Smooth muscle cell (in vitro differentiated cells): ENCODE measurements around the gene HIPK3. TPM values are rescaled to one million over a fixed set of nuclear protein-coding genes. Genes with fewer than 3 reads are reported as not detected.
A peak's percentile ranks its signal among the peaks of the same experiment; 100 is the strongest.

Source experiments
- DNase-seq: peaks from one replicate; lab custom pipeline; 2025; ENCODE audit not compliant: unreplicated experiment; lab: John Stamatoyannopoulos, UW
- H2AFZ ChIP-seq: fragments of 200-600 bp; sonication (generic); 2 replicates; pipeline ENCODE4 v1.6.0; 2016; ENCODE audit warnings: antibody characterized with exemption, low read depth, mild to moderate bottlenecking
- H3F3A ChIP-seq: fragments of 200-600 bp; sonication (generic); 2 replicates; pipeline ENCODE4 v1.6.0; 2017; ENCODE audit warnings: antibody characterized with exemption, low read depth
- H3K27ac ChIP-seq: fragments of 200-600 bp; sonication (generic); 2 replicates; pipeline ENCODE4 v1.5.1; 2016; ENCODE audit warnings: low read depth, mild to moderate bottlenecking
- H3K27me3 ChIP-seq: fragments of 200-600 bp; sonication (generic); 2 replicates; pipeline ENCODE4 v1.6.1; 2016; ENCODE audit warnings: low read depth, mild to moderate bottlenecking
- H3K36me3 ChIP-seq: fragments of 200-600 bp; sonication (generic); 2 replicates; pipeline ENCODE4 v1.5.1; 2016; ENCODE audit warnings: low read depth
- H3K4me1 ChIP-seq: fragments of 200-600 bp; sonication (generic); 2 replicates; pipeline ENCODE4 v1.5.1; 2016; ENCODE audit warnings: low read depth
- H3K4me2 ChIP-seq: fragments of 200-600 bp; sonication (generic); 2 replicates; pipeline ENCODE4 v1.6.0; 2016; ENCODE audit warnings: mild to moderate bottlenecking
- H3K4me3 ChIP-seq: fragments of 200-600 bp; sonication (generic); 2 replicates; pipeline ENCODE4 v1.5.1; 2016; ENCODE audit warnings: mild to moderate bottlenecking
- H3K79me2 ChIP-seq: fragments of 200-600 bp; sonication (generic); 2 replicates; pipeline ENCODE4 v1.6.0; 2016; ENCODE audit warnings: low read depth, mild to moderate bottlenecking
- H3K9ac ChIP-seq: fragments of 200-600 bp; sonication (generic); 2 replicates; pipeline ENCODE4 v1.6.0; 2016; ENCODE audit warnings: low read depth
- H3K9me3 ChIP-seq: fragments of 200-600 bp; sonication (generic); replicated peaks from 2 replicates; pipeline ENCODE4 v1.5.1; 2016; ENCODE audit warnings: low read depth
- H4K20me1 ChIP-seq: fragments of 200-600 bp; sonication (generic); 2 replicates; pipeline ENCODE4 v1.6.0; 2016; ENCODE audit warnings: low read depth
- CTCF ChIP-seq: fragments of 200-600 bp; sonication (generic); IDR thresholded peaks from 2 replicates; pipeline ENCODE4 v1.5.1; 2017; ENCODE audit warnings: borderline replicate concordance, mild to moderate bottlenecking, antibody characterized with exemption; ENCODE audit not compliant: insufficient read depth, poor library complexity, severe bottlenecking
- WGBS: methylation state at CpG from one replicate; pipeline ENCODE4 v1.1.7; 2016; ENCODE audit warnings: low lambda C conversion rate; 5-methylcytosine and 5-hydroxymethylcytosine counted together
- polyA plus RNA-seq: library from polyadenylated mRNA; unstranded; fragments of >200 nt; fragmentation: Nextera tagmentation; extraction: Ambion mirVana; gene quantifications from 2 replicates; pipeline ENCODE4 v1.2.1, GENCODE V29; 2016
- total RNA-seq: library from RNA; depleted of rRNA; stranded (reverse); fragments of >200 nt; gene quantifications from 2 replicates; pipeline ENCODE4 v1.2.3, GENCODE V29; 2014

The HIPK3 gene
- total and polyA plus RNA-seq, 2 experiments from 2014 or later = 15.3 to 80.0 TPM

GRCh38 chr11:33281758-33282157, 24.6 kb downstream of the HIPK3 start:
- DNase-seq = no peak
- Histone ChIP-seq H3K9ac (no peak overlapping the region), H3K36me3 (peaks cover 2% of the 10 kb centered on the region), H3K4me2 (no peak overlapping the region), H3K27me3 (no peaks in the 10 kb centered on the region), H2AFZ (no peak overlapping the region), H3K27ac (no peak overlapping the region), H3F3A (no peaks in the 10 kb centered on the region), H3K4me3 (no peak overlapping the region), H3K9me3 (no peaks in the 10 kb centered on the region), H3K4me1 (no peaks in the 10 kb centered on the region), H3K79me2 (peaks cover 100% of the 10 kb centered on the region), H4K20me1 (peaks cover 100% of the 10 kb centered on the region)
- TF ChIP-seq CTCF = no peak

DNA sequence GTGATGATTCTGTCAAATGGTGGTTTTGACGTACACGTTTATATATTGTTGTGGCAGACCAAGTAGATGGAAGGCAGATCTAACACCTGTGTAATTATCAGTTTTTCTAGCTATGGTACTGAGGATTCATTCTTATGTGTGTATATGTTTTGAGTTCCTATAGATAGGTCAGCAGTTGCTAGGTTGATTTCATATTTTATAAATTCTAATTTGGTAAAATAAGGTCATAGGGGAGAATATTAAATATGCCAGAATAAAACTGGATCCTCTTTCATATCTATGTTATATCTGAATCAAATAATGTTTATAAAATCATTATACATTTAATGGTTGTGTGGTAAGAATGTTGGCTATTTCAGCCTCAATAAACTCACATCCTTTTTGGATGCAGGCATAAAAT, 27.6 kb downstream of the HIPK3 start:
- Histone ChIP-seq H3K36me3 (peaks cover 3% of the 10 kb centered on the region), H4K20me1 (peaks cover 100% of the 10 kb centered on the region), H3F3A (no peaks in the 10 kb centered on the region), H3K27me3 (no peaks in the 10 kb centered on the region), H3K4me1 (no peaks in the 10 kb centered on the region), H3K27ac (no peak overlapping the region), H3K9ac (no peak overlapping the region), H3K4me3 (no peak overlapping the region), H3K79me2 (peaks cover 100% of the 10 kb centered on the region), H3K9me3 (no peaks in the 10 kb centered on the region), H2AFZ (no peak overlapping the region), H3K4me2 (no peak overlapping the region)
- 92% methylated on average over 2 of the region's 2 CpGs for WGBS
- no peak for TF ChIP-seq CTCF
- no peak for DNase-seq

DNA sequence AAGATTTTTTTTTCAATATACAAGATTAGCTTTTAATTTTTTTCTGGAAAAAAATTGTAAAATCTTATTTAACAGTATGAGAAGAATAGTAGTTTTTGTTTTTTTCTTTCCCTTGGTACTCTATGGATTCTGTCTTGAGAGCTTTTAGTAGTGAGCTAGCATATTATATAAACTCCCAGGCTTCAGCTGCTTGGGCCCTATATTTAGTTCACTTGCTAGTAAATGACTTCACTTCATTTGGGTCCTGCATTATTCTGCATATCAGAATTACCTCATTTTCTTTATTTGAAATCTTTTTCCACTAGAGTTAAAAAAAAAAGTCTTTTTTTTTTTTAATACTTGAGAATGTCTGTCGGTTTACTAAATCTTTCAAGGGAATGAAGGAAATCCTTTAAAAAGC, 33.1 kb downstream of the HIPK3 start:
- H4K20me1 ChIP-seq = peaks cover 100% of the 10 kb centered on the region
- no peak overlapping the region for H3K4me2 ChIP-seq
- H3K9ac ChIP-seq = no peak overlapping the region
- no peak for DNase-seq
- no peak for TF ChIP-seq CTCF
- no peak overlapping the region for H2AFZ ChIP-seq
- peaks cover 3% of the 10 kb centered on the region for H3K36me3 ChIP-seq
- H3K79me2 ChIP-seq = peaks cover 100% of the 10 kb centered on the region
- H3K9me3 ChIP-seq = no peaks in the 10 kb centered on the region
- H3K4me1 ChIP-seq = no peaks in the 10 kb centered on the region
- WGBS = 95% methylated on average over 1 of the region's 1 CpG
- no peak overlapping the region for H3K27ac ChIP-seq
- H3K4me3 ChIP-seq = no peak overlapping the region
- H3F3A ChIP-seq = no peaks in the 10 kb centered on the region
- H3K27me3 ChIP-seq = no peaks in the 10 kb centered on the region

DNA sequence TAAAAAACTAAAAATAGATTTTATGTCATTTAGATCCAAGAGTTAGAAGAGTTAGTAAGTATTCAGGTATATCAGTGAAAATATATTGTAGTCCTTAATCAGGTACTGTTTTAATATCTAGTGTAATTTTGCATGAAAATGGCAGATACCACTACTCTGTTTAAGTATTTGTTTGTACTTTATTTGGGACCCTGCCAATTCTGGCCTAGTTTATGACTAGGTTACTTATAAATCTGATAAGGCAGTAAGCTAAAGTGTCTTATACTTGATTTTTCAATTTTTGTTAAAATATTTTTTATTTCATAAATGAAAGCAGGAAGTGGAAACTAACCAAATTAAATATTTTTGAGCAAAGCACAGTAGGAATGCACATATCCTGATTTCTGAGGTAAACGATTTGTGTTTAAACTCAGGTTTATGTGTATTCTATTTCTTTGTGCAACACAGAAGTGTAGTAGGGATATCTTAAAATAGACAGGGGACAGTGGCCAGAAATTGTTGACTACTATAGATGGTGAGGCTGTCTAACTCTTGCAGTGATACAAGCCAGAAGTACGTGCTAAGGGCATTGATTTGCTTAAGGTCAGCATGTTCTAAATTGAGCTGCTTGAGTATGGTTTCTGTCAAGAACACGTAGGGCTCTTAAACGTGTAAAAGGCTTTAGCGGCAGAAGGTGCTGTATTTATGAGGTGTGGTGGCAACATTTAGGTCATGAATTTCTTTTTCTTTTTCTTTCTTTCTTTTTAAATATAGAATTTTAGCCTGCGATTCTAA, 34.0 kb downstream of the HIPK3 start:
- no peak overlapping the region for H3K27ac ChIP-seq
- no peak for DNase-seq
- 39% methylated on average over 6 of the region's 6 CpGs for WGBS

More for the DNA sequence above, 34.0 kb downstream of the HIPK3 start:
- H4K20me1 ChIP-seq = peaks cover 100% of the 10 kb centered on the region
- H3K4me1 ChIP-seq = no peaks in the 10 kb centered on the region
- no peaks in the 10 kb centered on the region for H3F3A ChIP-seq
- H3K9ac ChIP-seq = no peak overlapping the region
- no peak overlapping the region for H3K4me3 ChIP-seq
- H2AFZ ChIP-seq = no peak overlapping the region
- H3K36me3 ChIP-seq = peaks cover 3% of the 10 kb centered on the region
- no peaks in the 10 kb centered on the region for H3K27me3 ChIP-seq
- no peak for TF ChIP-seq CTCF
- H3K9me3 ChIP-seq = no peaks in the 10 kb centered on the region
- H3K79me2 ChIP-seq = peaks cover 100% of the 10 kb centered on the region
- peak overlapping the region; percentile 10 for H3K4me2 ChIP-seq
